ENCODE data around the gene CWC27.

The CWC27 gene

DNA sequence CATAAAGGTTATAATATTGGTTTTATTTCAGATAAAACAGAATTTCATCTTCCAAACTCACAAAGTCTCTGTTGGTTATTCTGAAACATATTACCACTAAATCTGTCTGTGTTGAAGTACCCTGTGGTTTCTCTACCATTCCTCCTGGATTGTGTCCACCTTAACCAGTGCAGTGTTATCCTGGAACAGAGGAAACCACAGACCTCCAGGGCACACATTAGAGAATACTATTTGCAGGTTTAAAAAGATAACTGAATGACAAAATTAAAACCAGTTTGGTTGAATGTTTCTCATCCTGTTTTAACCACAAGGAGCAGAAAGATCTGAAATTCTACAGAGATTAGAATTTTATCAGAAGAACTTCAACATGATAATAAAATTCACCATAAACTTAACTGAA lies 251.8 kb downstream of the CWC27 start:
- Histone ChIP-seq H3K4me2 (ENCODE audit: insufficient read depth, low read length) (no peak overlapping the region), H3K4me3 (ENCODE audit: low read depth in 1 of 2, low read length in 2 of 2) (no peak overlapping the region), H3K9ac (ENCODE audit: low read depth, low read length) (no peak overlapping the region), H3K36me3 (ENCODE audit: insufficient read depth, low read length) (no peaks in the 10 kb centered on the region; the same call in 1 of the 2 replicates), H3K9me3 (ENCODE audit: insufficient read depth, low read length, severe bottlenecking) (no peaks in the 10 kb centered on the region), H3K27me3 (ENCODE audit: insufficient read depth, low read length, poor library complexity) (no peaks in the 10 kb centered on the region), H3K27ac (ENCODE audit: low read length) (no peak overlapping the region), H3K4me1 (ENCODE audit: insufficient read depth, low read length) (peaks cover 23% of the 10 kb centered on the region), H3K79me2 (ENCODE audit: insufficient read depth, low read length) (no peaks in the 10 kb centered on the region), H2AFZ (ENCODE audit: low read depth, low read length) (no peak overlapping the region), H4K20me1 (ENCODE audit: insufficient read depth, low read length) (no peaks in the 10 kb centered on the region)
- TF ChIP-seq EZH2 (IDR thresholded peaks at IDR 0.05; ENCODE audit: borderline replicate concordance, low read depth, low read length, severe bottlenecking): no peak
- TF ChIP-seq, protein P1, sequence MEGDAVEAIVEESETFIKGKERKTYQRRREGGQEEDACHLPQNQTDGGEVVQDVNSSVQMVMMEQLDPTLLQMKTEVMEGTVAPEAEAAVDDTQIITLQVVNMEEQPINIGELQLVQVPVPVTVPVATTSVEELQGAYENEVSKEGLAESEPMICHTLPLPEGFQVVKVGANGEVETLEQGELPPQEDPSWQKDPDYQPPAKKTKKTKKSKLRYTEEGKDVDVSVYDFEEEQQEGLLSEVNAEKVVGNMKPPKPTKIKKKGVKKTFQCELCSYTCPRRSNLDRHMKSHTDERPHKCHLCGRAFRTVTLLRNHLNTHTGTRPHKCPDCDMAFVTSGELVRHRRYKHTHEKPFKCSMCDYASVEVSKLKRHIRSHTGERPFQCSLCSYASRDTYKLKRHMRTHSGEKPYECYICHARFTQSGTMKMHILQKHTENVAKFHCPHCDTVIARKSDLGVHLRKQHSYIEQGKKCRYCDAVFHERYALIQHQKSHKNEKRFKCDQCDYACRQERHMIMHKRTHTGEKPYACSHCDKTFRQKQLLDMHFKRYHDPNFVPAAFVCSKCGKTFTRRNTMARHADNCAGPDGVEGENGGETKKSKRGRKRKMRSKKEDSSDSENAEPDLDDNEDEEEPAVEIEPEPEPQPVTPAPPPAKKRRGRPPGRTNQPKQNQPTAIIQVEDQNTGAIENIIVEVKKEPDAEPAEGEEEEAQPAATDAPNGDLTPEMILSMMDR (IDR thresholded peaks at IDR 0.05; ENCODE audit: borderline replicate concordance, extremely low read depth, low read length, poor library complexity, severe bottlenecking): no peak
- DNase-seq: no peak
- ATAC-seq (ENCODE audit: insufficient read depth, low read depth): peak; percentile 77

GRCh38 chr5:65021527-65022226 lies 252.9 kb downstream of the CWC27 start:
- Histone ChIP-seq H3K9ac (ENCODE audit: low read depth, low read length) (no peak overlapping the region), H3K4me1 (ENCODE audit: insufficient read depth, low read length) (peaks cover 23% of the 10 kb centered on the region), H3K27me3 (ENCODE audit: insufficient read depth, low read length, poor library complexity) (no peaks in the 10 kb centered on the region), H3K79me2 (ENCODE audit: insufficient read depth, low read length) (no peaks in the 10 kb centered on the region), H3K9me3 (ENCODE audit: insufficient read depth, low read length, severe bottlenecking) (no peaks in the 10 kb centered on the region), H3K36me3 (ENCODE audit: insufficient read depth, low read length) (no peaks in the 10 kb centered on the region; the same call in 1 of the 2 replicates), H3K4me3 (ENCODE audit: low read depth in 1 of 2, low read length in 2 of 2) (no peak overlapping the region), H3K4me2 (ENCODE audit: insufficient read depth, low read length) (no peak overlapping the region), H2AFZ (ENCODE audit: low read depth, low read length) (no peak overlapping the region), H3K27ac (ENCODE audit: low read length) (no peak overlapping the region), H4K20me1 (ENCODE audit: insufficient read depth, low read length) (no peaks in the 10 kb centered on the region)
- 0 out of 3 replicates have a peak, but pooled peaks have one; percentile 19 for ATAC-seq (ENCODE audit: insufficient read depth, low read depth)
- DNase-seq: no peak
- no peak for TF ChIP-seq EZH2 (IDR thresholded peaks at IDR 0.05; ENCODE audit: borderline replicate concordance, low read depth, low read length, severe bottlenecking)
- TF ChIP-seq, protein P1 (IDR thresholded peaks at IDR 0.05; ENCODE audit: borderline replicate concordance, extremely low read depth, low read length, poor library complexity, severe bottlenecking): no peak

- no peak overlapping the region for H2AFZ ChIP-seq (ENCODE audit: low read depth, low read length)
- H4K20me1 ChIP-seq (ENCODE audit: insufficient read depth, low read length): no peaks in the 10 kb centered on the region
- no peak for DNase-seq
- H3K4me3 ChIP-seq (ENCODE audit: low read depth in 1 of 2, low read length in 2 of 2): no peak overlapping the region
- H3K27ac ChIP-seq (ENCODE audit: low read length): no peak overlapping the region
- no peaks in the 10 kb centered on the region; the same call in 1 of the 2 replicates for H3K36me3 ChIP-seq (ENCODE audit: insufficient read depth, low read length)
- no peak overlapping the region for H3K9ac ChIP-seq (ENCODE audit: low read depth, low read length)
- H3K27me3 ChIP-seq (ENCODE audit: insufficient read depth, low read length, poor library complexity): no peaks in the 10 kb centered on the region
- no peak for TF ChIP-seq EZH2 (IDR thresholded peaks at IDR 0.05; ENCODE audit: borderline replicate concordance, low read depth, low read length, severe bottlenecking)
- TF ChIP-seq, protein P1 (IDR thresholded peaks at IDR 0.05; ENCODE audit: borderline replicate concordance, extremely low read depth, low read length, poor library complexity, severe bottlenecking): no peak
- no peak overlapping the region for H3K4me2 ChIP-seq (ENCODE audit: insufficient read depth, low read length)
- ATAC-seq (ENCODE audit: insufficient read depth, low read depth): no peak
- H3K79me2 ChIP-seq (ENCODE audit: insufficient read depth, low read length): no peaks in the 10 kb centered on the region
- H3K9me3 ChIP-seq (ENCODE audit: insufficient read depth, low read length, severe bottlenecking): no peaks in the 10 kb centered on the region
- peaks cover 32% of the 10 kb centered on the region for H3K4me1 ChIP-seq (ENCODE audit: insufficient read depth, low read length)
These were observed 254.2 kb downstream of the CWC27 start for GRCh38 chr5:65022932-65023331.

All from DND-41 (cell line).